Activated CD8-positive, alpha-beta memory T cell treated with anti-CD3 and anti-CD28 coated beads, Interleukin-2, amount 50 U/mL, for 1 hour (primary cell): ENCODE results near the gene PPHLN1.
"Not testable (repeated sequence)": the region's sequence is repeated elsewhere in the genome, so short reads cannot be mapped to it uniquely, and the experiment has no call there.

ENCODE experiments used
- DNase-seq: peaks from one replicate; pipeline ENCODE4 v3.0.0-alpha.2; 2020; ENCODE audit errors: extremely low read depth

PPHLN1 gene

DNA sequence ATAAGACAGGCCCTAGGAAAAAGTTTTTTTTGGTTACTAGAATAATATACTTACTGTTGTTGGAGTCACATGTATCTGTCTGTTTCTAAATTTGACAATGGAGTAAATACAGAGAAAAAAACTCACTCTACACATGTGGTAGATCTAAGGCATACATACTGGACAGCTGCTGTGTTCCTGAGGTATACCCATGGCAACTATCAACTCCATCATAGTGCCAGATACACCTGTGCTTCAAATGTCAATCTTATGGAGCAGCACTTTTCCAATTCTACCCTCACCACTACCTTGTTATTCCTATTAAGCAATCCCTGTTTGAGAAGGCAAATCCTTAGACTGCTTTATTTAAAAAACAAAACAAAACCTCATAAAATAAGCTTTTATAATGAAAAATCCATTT is 3.4 kb upstream of the PPHLN1 start:
- no peak for DNase-seq

DNA sequence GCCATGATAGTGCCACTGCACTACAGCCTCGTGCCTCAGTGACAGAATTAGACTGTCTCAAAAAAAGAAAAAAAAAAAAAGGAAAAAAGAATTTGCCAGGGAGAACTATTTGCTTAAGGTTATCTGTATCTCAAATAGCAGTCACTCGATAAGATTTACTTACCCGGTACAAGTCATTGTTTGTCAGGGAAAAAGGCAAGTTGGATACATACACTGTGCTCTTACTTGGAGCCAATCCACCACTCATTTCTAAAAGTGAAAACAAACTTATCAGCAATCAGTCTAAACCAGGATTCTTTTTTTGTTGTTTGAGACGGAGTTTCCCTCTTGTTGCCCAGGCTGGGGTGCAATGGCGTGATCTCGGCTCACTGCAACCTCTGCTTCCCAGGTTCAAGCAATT is 2.1 kb upstream of the PPHLN1 start:
- no peak for DNase-seq

GRCh38 chr12:42325326-42325652 is 678 bp upstream of the PPHLN1 start:
- no peak for DNase-seq

DNA sequence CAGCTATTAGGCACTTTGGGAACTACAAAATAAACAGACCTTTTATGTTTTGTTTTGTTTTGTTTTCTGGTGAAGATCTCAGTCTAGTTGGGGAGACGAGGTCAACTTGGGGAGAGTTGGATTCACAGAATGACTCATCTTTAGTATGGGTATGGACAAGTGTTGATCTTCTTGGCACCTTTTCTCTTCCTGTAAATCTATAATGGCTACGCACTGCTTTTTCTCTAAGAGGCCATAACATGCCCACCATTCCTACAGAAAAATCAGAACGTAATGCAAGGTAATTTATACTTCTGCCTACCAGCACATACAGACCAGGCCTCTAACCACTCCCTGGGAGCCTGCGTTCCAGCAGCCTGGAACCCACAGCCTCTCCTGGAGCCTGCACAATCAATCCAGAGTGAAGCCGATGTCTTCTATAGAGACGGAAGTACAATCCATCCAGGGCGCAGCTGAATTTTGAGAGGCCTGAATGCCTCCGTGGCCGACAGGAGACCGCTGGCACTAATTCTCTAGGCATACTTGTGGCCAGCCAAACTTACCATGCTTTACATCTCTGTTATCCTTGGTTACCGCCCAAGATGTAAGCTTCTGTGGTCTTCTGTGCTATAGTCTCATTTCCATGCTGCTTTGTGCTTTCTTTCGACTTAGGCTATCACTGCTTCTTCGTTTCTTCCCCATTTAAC is 717 bp downstream of the PPHLN1 start:
- no peak for DNase-seq

GRCh38 chr12:42327227-42327590 is 1.2 kb downstream of the PPHLN1 start:
- no peak for DNase-seq

- not testable (repeated sequence) for DNase-seq
Measured at GRCh38 chr12:42330097-42330496, 4.1 kb downstream of the PPHLN1 start.

GRCh38 chr12:42332301-42333285 is 6.6 kb downstream of the PPHLN1 start:
- DNase-seq: no peak

DNA sequence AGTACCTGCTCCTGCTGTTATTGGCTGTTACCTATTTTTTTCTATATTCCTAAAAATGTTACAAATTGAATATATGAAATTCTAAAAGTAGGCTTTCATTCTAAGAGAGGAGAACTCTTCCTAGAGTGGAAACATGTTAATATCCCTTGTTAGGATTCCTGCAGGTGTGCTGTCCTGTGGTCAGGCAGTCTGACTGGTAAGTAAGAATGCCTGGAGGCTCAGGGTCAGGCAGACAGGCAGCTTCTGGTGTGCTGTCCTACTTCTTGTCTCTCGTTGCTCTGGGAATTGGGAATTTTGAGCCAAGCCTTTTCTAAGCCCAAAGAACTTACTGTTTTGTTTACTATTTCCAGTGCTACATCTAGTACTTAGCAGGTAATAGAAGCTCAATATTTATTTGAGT is 10.3 kb downstream of the PPHLN1 start:
- DNase-seq: no peak

DNA sequence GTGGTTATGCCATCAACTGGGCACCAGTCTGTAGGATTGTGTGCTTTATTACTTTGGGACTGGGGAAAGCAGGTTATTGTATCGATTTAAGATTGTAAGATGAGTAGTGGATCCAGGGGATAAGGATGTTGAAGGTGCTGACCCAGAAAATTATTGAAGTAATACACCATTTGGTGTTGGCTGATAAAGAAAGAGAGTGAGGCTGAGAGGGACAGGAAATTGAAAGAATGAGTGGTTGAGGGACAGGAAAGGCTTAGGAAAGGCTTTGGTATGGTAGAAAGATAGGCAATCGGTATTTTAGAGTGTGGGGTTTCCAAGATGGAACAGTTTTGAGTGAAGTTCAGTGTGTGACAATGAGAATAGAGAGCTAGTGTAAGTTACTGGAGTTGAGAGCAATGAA is 12.3 kb downstream of the PPHLN1 start:
- DNase-seq: no peak

- no peak for DNase-seq
Measured at GRCh38 chr12:42342028-42342427, 16.1 kb downstream of the PPHLN1 start.

GRCh38 chr12:42343721-42344120 is 17.8 kb downstream of the PPHLN1 start:
- DNase-seq: no peak

GRCh38 chr12:42346403-42347002 is 20.5 kb downstream of the PPHLN1 start:
- DNase-seq: no peak

GRCh38 chr12:42349119-42350020 is 23.4 kb downstream of the PPHLN1 start:
- DNase-seq: not testable (repeated sequence)

- not testable (repeated sequence) for DNase-seq
Measured at GRCh38 chr12:42350021-42350407, 24.0 kb downstream of the PPHLN1 start.

DNA sequence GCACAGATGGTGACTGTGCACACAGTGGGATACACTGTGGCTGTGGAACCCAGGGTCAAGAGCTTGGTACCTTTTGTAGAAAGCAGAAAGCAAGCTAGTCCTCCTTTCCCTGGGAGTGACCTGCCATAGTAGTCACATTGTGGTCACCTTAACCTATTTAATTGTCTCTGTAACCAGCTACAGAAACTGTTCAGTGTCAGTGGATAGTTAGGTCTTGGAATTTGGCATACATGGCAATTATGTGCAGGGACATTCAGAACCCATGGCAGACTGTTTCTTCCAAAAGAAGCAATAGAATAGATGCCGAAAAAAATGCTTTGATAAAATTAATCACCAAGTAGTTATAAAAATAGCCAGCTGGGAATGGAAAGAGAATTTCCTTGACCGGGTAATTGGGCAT is 30.4 kb downstream of the PPHLN1 start:
- DNase-seq: no peak

DNA sequence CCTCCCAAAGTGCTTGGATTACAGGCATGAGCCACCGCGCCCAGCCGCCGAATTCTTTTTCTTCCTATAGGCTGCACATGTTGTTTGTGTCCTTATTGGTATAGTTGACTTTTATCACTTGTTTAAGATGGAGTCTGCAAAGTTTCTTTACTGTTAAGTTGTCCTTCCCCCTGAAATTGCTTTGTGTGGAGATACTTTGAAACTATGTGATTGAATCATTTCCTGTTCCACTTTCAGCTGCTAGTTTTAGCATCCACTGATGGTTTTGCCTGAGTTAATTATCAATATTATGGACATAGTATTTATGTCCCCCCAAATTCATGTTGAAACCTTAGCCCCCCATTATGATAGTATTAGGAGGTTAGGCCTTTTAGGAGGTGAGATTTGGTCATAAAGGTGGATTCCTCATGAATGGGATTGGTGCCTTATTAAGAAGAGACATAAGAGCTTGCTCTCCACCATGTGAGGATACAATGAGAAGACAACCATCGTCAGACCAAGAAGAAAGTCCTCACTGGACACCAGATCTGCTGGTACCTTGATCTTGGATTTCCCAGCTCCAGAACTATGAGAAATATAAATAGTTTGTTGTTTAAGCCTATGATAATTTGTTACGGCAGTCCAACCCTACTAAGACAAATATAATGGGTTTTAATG is 34.9 kb downstream of the PPHLN1 start:
- no peak for DNase-seq

GRCh38 chr12:42361909-42362646 is 36.1 kb downstream of the PPHLN1 start:
- DNase-seq: no peak

- no peak for DNase-seq
Measured at GRCh38 chr12:42362647-42363260, 36.8 kb downstream of the PPHLN1 start.

GRCh38 chr12:42364692-42365091 is 38.7 kb downstream of the PPHLN1 start:
- DNase-seq: no peak

DNA sequence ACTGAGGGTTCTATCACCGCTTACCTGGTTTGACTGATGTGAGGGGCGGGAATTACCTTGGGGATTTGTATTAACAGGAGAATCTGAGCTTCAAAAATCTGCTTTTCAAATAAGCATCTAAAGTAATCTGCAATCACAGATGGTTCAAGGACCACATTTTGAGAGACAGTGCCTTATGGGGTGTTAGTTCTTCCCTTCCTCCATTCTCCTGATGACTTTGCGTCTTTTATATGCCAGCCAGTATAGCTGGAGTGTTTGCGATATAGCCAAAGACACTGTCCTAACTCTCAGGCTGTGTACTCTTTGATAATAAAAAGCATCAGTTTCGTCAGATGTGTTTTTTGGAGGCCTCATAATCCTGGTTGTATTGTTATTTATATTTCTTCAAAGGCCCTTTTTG is 39.5 kb downstream of the PPHLN1 start:
- DNase-seq: no peak
